Measurements from ENCODE around the gene SPATA13. TPM values are rescaled to one million over a fixed set of nuclear protein-coding genes. Genes with fewer than 3 reads are reported as not detected.
"Not testable (repeated sequence)": the region's sequence is repeated elsewhere in the genome, so short reads cannot be mapped to it uniquely, and the experiment has no call there.

Gene SPATA13
- total and polyA plus RNA-seq, 4 donors: 29.7 to 41.3 (median 31.8) TPM

DNA sequence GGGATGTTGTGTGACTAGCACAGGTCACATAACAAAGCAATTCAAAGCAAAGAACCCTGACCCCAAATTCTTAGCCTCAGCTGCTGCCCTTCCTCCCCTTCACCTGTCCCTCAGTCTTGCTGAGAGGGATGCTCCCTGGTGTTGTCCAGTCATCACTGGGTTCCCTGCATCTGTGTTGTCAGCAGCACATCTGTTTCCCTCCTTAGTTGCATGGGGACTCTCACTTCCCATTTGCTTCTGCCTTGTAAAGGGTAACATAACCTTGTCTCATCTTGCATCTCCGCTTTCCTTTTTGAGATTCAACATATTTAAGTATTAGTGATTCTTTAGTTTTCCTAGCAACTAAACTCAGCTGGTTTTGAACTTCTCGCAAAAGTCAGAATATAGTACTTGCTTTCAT is 54.0 kb downstream of the SPATA13 start:
- Histone ChIP-seq H3K4me3 (ENCODE audit: low read depth, low read length) (no peak overlapping the region), H3K27me3 (ENCODE audit: control insufficient read depth, insufficient read depth, low read length) (no peaks in the 10 kb centered on the region), H3K36me3 (ENCODE audit: control insufficient read depth, insufficient read depth, low read length) (no peaks in the 10 kb centered on the region), H3K4me1 (ENCODE audit: control insufficient read depth, insufficient read depth, low read length) (peaks cover 39% of the 10 kb centered on the region), H3K27ac (ENCODE audit: low read depth, low read length) (peak overlapping the region; percentile 25), H3K9me3 (ENCODE audit: control insufficient read depth, insufficient read depth, low read length) (no peaks in the 10 kb centered on the region)
- no CpG with 5 or more reads among the region's 2 CpGs for WGBS (ENCODE audit: insufficient coverage)
- no peak for DNase-seq (ENCODE audit: low read depth in 4 of 6, low spot score in 6 of 6)

DNA sequence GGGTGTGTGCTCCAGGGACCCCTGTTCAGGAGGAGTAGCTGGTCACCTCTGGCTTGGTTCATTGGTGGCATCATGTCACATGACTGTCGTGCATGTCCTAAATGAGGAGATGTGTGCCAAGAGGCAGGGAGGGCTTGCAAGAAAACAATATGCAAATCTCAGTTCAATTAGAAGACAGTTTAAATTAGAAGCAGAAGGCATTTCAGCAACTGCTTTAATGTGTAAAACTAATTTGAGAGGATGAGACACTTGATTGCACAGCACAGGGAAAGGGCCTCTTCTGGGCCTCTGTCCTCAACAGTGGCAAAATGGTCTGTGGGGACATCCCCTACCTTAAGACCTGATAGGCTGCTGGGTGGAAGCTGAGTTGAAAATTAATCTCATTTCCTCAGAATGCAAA is 54.6 kb downstream of the SPATA13 start:
- 36% methylated on average over 1 of the region's 1 CpG for WGBS (ENCODE audit: insufficient coverage)
- H3K27me3 ChIP-seq (ENCODE audit: control insufficient read depth, insufficient read depth, low read length): no peaks in the 10 kb centered on the region
- no peaks in the 10 kb centered on the region for H3K36me3 ChIP-seq (ENCODE audit: control insufficient read depth, insufficient read depth, low read length)
- peaks cover 39% of the 10 kb centered on the region for H3K4me1 ChIP-seq (ENCODE audit: control insufficient read depth, insufficient read depth, low read length)
- DNase-seq (ENCODE audit: low read depth in 4 of 6, low spot score in 6 of 6): peak in 2 of 6 donors; percentile 70 to 84
- no peaks in the 10 kb centered on the region for H3K9me3 ChIP-seq (ENCODE audit: control insufficient read depth, insufficient read depth, low read length)
- H3K27ac ChIP-seq (ENCODE audit: low read depth, low read length): peak overlapping the region; percentile 67
- H3K4me3 ChIP-seq (ENCODE audit: low read depth, low read length): no peak overlapping the region

DNA sequence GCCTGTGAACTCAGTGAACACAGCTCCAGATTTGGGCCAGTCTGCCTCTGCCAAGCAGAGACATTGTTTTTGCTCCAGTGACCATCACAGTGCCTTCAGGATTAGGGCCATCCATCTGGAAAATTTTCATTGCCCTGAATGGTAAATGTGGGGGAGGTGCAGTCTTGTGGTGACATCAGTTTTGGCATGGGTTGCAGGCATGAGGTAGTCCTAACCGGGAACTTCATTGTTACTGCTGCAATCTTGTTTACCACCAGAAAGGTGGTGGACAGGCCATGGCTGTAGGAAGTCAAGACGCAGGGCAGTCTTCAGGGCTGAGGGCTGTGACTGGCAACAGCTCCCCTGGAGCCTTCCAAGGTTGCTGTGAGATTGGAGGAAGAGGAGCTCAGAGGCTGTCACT is 55.2 kb downstream of the SPATA13 start:
- Histone ChIP-seq H3K4me1 (ENCODE audit: control insufficient read depth, insufficient read depth, low read length) (peaks cover 39% of the 10 kb centered on the region), H3K4me3 (ENCODE audit: low read depth, low read length) (no peak overlapping the region)

GRCh38 chr13:24216176-24216575 is 55.7 kb downstream of the SPATA13 start:
- H3K4me3 ChIP-seq (ENCODE audit: low read depth, low read length): no peak overlapping the region
- DNase-seq (ENCODE audit: low read depth in 4 of 6, low spot score in 6 of 6): no peak
- H3K27ac ChIP-seq (ENCODE audit: low read depth, low read length): peak overlapping the region; percentile 67
- 85% methylated on average over 3 of the region's 4 CpGs for WGBS (ENCODE audit: insufficient coverage)
- peaks cover 39% of the 10 kb centered on the region for H3K4me1 ChIP-seq (ENCODE audit: control insufficient read depth, insufficient read depth, low read length)
- no peaks in the 10 kb centered on the region for H3K27me3 ChIP-seq (ENCODE audit: control insufficient read depth, insufficient read depth, low read length)
- no peaks in the 10 kb centered on the region for H3K36me3 ChIP-seq (ENCODE audit: control insufficient read depth, insufficient read depth, low read length)
- no peaks in the 10 kb centered on the region for H3K9me3 ChIP-seq (ENCODE audit: control insufficient read depth, insufficient read depth, low read length)

More for the DNA sequence above, 55.2 kb downstream of the SPATA13 start:
- 20% methylated on average over 2 of the region's 2 CpGs for WGBS (ENCODE audit: insufficient coverage)
- Histone ChIP-seq H3K9me3 (ENCODE audit: control insufficient read depth, insufficient read depth, low read length) (no peaks in the 10 kb centered on the region), H3K27me3 (ENCODE audit: control insufficient read depth, insufficient read depth, low read length) (no peaks in the 10 kb centered on the region), H3K36me3 (ENCODE audit: control insufficient read depth, insufficient read depth, low read length) (no peaks in the 10 kb centered on the region), H3K27ac (ENCODE audit: low read depth, low read length) (peak overlapping the region; percentile 67)
- DNase-seq (ENCODE audit: low read depth in 4 of 6, low spot score in 6 of 6): peak in 3 of 6 donors; percentile 50 to 91 (median 90)

DNA sequence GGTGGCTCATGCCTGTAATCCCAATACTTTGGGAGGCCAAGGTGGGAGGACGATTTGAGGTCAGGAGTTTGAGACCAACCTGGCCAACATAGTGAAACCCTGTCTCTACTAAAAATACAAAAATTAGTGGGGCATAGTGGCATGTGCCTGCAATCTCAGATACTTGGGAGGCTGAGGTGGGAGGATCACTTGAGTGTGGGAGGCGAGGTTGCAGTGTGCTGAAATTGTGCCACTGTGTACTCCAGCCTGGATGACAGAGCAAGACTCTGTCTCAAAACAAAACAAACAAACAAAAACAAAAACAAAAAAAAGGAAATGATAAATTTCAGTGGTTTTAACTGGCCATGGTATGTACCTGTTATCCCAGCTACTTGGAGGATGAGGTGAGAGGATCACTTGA is 56.3 kb downstream of the SPATA13 start:
- WGBS (ENCODE audit: insufficient coverage): 100% methylated on average over 1 of the region's 2 CpGs
- H3K4me1 ChIP-seq (ENCODE audit: control insufficient read depth, insufficient read depth, low read length): peaks cover 39% of the 10 kb centered on the region
- H3K9me3 ChIP-seq (ENCODE audit: control insufficient read depth, insufficient read depth, low read length); H3K36me3 ChIP-seq (ENCODE audit: control insufficient read depth, insufficient read depth, low read length); DNase-seq (ENCODE audit: low read depth in 4 of 6, low spot score in 6 of 6); H3K27me3 ChIP-seq (ENCODE audit: control insufficient read depth, insufficient read depth, low read length); H3K4me3 ChIP-seq (ENCODE audit: low read depth, low read length): not testable (repeated sequence)
- peak overlapping the region; percentile 78 for H3K27ac ChIP-seq (ENCODE audit: low read depth, low read length)

DNA sequence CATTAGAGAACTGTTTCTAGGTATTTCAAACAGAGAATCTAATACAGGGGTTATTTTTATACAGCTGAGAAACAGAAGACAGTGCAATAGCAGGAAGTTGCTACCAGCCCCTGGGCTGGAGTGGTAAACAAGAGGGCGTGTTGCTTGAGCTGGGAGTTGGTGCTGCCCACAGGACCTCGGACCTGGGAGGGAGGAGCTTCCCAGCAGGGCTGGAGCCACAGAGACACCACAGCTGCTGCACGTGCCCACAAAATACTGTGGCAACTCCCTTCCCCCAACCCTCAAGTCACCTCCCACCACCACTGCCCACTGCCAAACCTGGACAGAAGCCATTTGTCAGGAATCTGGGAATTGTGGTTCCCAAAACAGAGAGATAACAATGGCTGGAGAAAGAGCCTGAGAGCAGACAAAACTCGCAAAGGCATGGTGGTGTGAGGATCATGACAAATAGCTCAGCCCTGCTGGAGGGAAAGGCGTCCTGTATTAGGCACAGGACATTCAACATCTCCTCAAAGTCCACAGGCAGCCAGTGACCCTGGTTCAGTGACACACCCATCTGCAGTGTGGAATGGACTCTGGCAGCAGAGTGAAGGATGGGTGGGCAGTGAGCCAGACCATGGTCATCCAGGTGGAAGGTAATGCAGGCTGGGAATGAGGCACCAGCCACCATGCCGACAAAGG is 57.2 kb downstream of the SPATA13 start:
- H3K36me3 ChIP-seq (ENCODE audit: control insufficient read depth, insufficient read depth, low read length): peaks cover 2% of the 10 kb centered on the region
- DNase-seq (ENCODE audit: low read depth in 4 of 6, low spot score in 6 of 6): no peak
- H3K4me3 ChIP-seq (ENCODE audit: low read depth, low read length): no peak overlapping the region
- H3K27ac ChIP-seq (ENCODE audit: low read depth, low read length): peak overlapping the region; percentile 78
- H3K4me1 ChIP-seq (ENCODE audit: control insufficient read depth, insufficient read depth, low read length): peaks cover 38% of the 10 kb centered on the region
- H3K9me3 ChIP-seq (ENCODE audit: control insufficient read depth, insufficient read depth, low read length): no peaks in the 10 kb centered on the region
- no peaks in the 10 kb centered on the region for H3K27me3 ChIP-seq (ENCODE audit: control insufficient read depth, insufficient read depth, low read length)
- 42% methylated on average over 4 of the region's 6 CpGs for WGBS (ENCODE audit: insufficient coverage)

DNA sequence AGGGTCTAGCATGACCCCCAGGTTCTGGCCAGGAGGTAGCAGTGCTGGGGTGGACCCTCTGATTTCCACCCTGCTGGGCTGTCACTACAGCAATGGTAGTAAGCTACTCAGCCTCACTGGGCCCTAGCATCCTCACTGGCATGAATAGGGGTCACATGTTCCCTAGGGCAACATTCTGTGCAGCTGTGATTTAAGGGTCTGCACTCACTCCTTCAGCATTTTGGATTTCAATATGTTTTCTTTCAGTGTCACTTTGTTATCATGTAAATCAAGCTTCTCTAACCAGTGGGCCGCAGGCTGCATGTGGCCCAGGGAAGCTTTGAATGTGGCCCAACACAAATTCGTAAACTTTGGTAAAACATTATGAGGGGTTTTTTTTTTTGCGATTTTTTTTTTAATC is 57.8 kb downstream of the SPATA13 start:
- peaks cover 33% of the 10 kb centered on the region for H3K4me1 ChIP-seq (ENCODE audit: control insufficient read depth, insufficient read depth, low read length)
- H3K27me3 ChIP-seq (ENCODE audit: control insufficient read depth, insufficient read depth, low read length): no peaks in the 10 kb centered on the region
- peaks cover 8% of the 10 kb centered on the region for H3K36me3 ChIP-seq (ENCODE audit: control insufficient read depth, insufficient read depth, low read length)
- H3K27ac ChIP-seq (ENCODE audit: low read depth, low read length): peak overlapping the region; percentile 78
- WGBS (ENCODE audit: insufficient coverage): no CpG with 5 or more reads among the region's 3 CpGs
- H3K9me3 ChIP-seq (ENCODE audit: control insufficient read depth, insufficient read depth, low read length): no peaks in the 10 kb centered on the region
- no peak overlapping the region for H3K4me3 ChIP-seq (ENCODE audit: low read depth, low read length)
- DNase-seq (ENCODE audit: low read depth in 4 of 6, low spot score in 6 of 6): no peak

DNA sequence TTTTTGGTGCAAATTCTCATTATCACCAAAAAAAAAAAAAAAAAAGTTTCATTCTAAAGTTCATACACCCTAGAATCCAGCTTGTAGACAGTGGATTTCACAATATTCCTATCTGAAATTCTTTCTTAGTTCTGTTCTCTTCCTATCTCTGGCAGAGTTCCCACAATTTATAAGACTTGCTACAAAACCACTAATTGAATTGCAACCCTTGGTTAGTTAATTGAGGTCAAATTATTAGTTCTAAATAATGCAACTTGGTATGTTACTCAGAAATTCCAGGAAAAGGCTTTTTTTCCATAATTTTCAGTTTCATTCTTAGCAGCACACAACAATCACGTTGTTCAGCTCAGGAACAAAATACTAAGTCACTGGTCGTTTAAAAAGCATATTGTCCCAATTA is 58.5 kb downstream of the SPATA13 start:
- WGBS (ENCODE audit: insufficient coverage): no CpG with 5 or more reads among the region's 2 CpGs
- Histone ChIP-seq H3K36me3 (ENCODE audit: control insufficient read depth, insufficient read depth, low read length) (peaks cover 15% of the 10 kb centered on the region), H3K9me3 (ENCODE audit: control insufficient read depth, insufficient read depth, low read length) (no peaks in the 10 kb centered on the region), H3K27ac (ENCODE audit: low read depth, low read length) (peak overlapping the region; percentile 78), H3K4me3 (ENCODE audit: low read depth, low read length) (no peak overlapping the region), H3K4me1 (ENCODE audit: control insufficient read depth, insufficient read depth, low read length) (peaks cover 35% of the 10 kb centered on the region), H3K27me3 (ENCODE audit: control insufficient read depth, insufficient read depth, low read length) (no peaks in the 10 kb centered on the region)
- no peak for DNase-seq (ENCODE audit: low read depth in 4 of 6, low spot score in 6 of 6)

DNA sequence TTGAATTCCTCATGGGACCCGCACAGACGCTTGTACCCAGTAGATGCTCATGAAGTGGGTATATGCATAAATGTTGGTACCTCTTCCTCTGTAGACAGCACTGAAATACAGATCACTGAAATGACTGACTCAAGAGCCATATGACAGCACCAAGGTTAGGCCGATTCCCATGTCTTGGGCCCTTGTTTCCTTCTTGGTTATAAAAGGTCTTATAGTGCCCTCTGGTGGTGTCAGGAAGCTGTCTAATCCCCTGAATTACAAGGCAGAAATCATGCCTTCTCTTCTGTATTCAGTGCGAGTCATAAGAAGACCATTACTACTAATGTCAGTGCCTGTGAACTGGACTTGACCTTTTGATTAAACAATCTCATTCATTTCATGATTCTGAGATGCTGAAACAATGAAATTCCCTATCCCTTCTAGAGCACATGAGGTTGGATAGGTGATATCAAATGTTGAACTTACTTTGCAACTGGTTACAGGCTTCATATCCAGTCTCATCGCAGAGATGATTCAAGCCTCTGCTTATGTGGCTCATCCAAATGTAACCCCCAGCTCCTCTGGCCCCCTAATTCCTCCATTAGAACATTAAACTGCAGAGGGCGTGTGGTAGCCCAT is 59.7 kb downstream of the SPATA13 start:
- Histone ChIP-seq H3K36me3 (ENCODE audit: control insufficient read depth, insufficient read depth, low read length) (peaks cover 24% of the 10 kb centered on the region), H3K27me3 (ENCODE audit: control insufficient read depth, insufficient read depth, low read length) (no peaks in the 10 kb centered on the region), H3K4me3 (ENCODE audit: low read depth, low read length) (no peak overlapping the region), H3K9me3 (ENCODE audit: control insufficient read depth, insufficient read depth, low read length) (no peaks in the 10 kb centered on the region), H3K4me1 (ENCODE audit: control insufficient read depth, insufficient read depth, low read length) (peaks cover 28% of the 10 kb centered on the region), H3K27ac (ENCODE audit: low read depth, low read length) (peak overlapping the region; percentile 61)
- peak in 4 of 6 donors; percentile 53 to 96 (median 82) for DNase-seq (ENCODE audit: low read depth in 4 of 6, low spot score in 6 of 6)
- 20% methylated on average over 1 of the region's 6 CpGs for WGBS (ENCODE audit: insufficient coverage)

GRCh38 chr13:24221007-24221406 is 60.5 kb downstream of the SPATA13 start:
- WGBS (ENCODE audit: insufficient coverage): 22% methylated on average over 1 of the region's 2 CpGs
- H3K4me1 ChIP-seq (ENCODE audit: control insufficient read depth, insufficient read depth, low read length): peaks cover 20% of the 10 kb centered on the region
- no peak overlapping the region for H3K27ac ChIP-seq (ENCODE audit: low read depth, low read length)
- H3K27me3 ChIP-seq (ENCODE audit: control insufficient read depth, insufficient read depth, low read length): no peaks in the 10 kb centered on the region
- DNase-seq (ENCODE audit: low read depth in 4 of 6, low spot score in 6 of 6): no peak
- no peak overlapping the region for H3K4me3 ChIP-seq (ENCODE audit: low read depth, low read length)
- H3K9me3 ChIP-seq (ENCODE audit: control insufficient read depth, insufficient read depth, low read length): no peaks in the 10 kb centered on the region
- H3K36me3 ChIP-seq (ENCODE audit: control insufficient read depth, insufficient read depth, low read length): peaks cover 30% of the 10 kb centered on the region

All from spinal cord (tissue), 10 donors.